ENCODE measurements around the gene TREH. TPM values are rescaled to one million over a fixed set of nuclear protein-coding genes. Genes with fewer than 3 reads are reported as not detected.

The TREH gene
- total RNA-seq, 4 donors from 2014 or later = not detected

- no peak for DNase-seq
- Histone ChIP-seq H3K36me3 (no peaks in the 10 kb centered on the region), H3K4me1 (no peaks in the 10 kb centered on the region)
Measured at GRCh38 chr11:118649941-118650340, 29.5 kb downstream of the TREH start.

GRCh38 chr11:118648291-118648690 is 31.2 kb downstream of the TREH start:
- H3K4me1 ChIP-seq = no peaks in the 10 kb centered on the region
- intact Hi-C loops (cut with DNase I; ENCODE audit: low total_unique reads) = no loop called here
- DNase-seq = no peak
- TF ChIP-seq POLR2A (IDR thresholded peaks at IDR 0.05) (no peak), CTCF (IDR thresholded peaks at IDR 0.05) (no peak)
- no peaks in the 10 kb centered on the region for H3K36me3 ChIP-seq
- no peaks in the 10 kb centered on the region for H3K27me3 ChIP-seq
- H3K9me3 ChIP-seq = no peaks in the 10 kb centered on the region
- H3K4me3 ChIP-seq = no peak overlapping the region
- no peak overlapping the region for H3K27ac ChIP-seq

More at GRCh38 chr11:118649941-118650340, 29.5 kb downstream of the TREH start:
- TF ChIP-seq POLR2A (IDR thresholded peaks at IDR 0.05) (no peak), CTCF (IDR thresholded peaks at IDR 0.05) (no peak)
- Histone ChIP-seq H3K27ac (no peak overlapping the region), H3K27me3 (no peaks in the 10 kb centered on the region), H3K9me3 (no peaks in the 10 kb centered on the region), H3K4me3 (no peak overlapping the region)
- intact Hi-C loops (cut with DNase I; ENCODE audit: low total_unique reads) = no loop called here

- DNase-seq = no peak
- Histone ChIP-seq H3K4me1 (no peaks in the 10 kb centered on the region), H3K36me3 (no peaks in the 10 kb centered on the region), H3K27ac (no peak overlapping the region), H3K27me3 (no peaks in the 10 kb centered on the region), H3K9me3 (no peaks in the 10 kb centered on the region), H3K4me3 (no peak overlapping the region)
- TF ChIP-seq CTCF (IDR thresholded peaks at IDR 0.05) (no peak), POLR2A (IDR thresholded peaks at IDR 0.05) (no peak)
- intact Hi-C loops (cut with DNase I; ENCODE audit: low total_unique reads) = no loop called here
Measured at GRCh38 chr11:118646393-118646792, 33.1 kb downstream of the TREH start.

GRCh38 chr11:118645066-118645715 is 34.3 kb downstream of the TREH start:
- no peaks in the 10 kb centered on the region for H3K9me3 ChIP-seq
- no peaks in the 10 kb centered on the region for H3K27me3 ChIP-seq
- H3K4me3 ChIP-seq = no peak overlapping the region
- intact Hi-C loops (cut with DNase I; ENCODE audit: low total_unique reads) = no loop called here
- H3K36me3 ChIP-seq = no peaks in the 10 kb centered on the region
- H3K4me1 ChIP-seq = no peaks in the 10 kb centered on the region
- TF ChIP-seq POLR2A (IDR thresholded peaks at IDR 0.05) (no peak), CTCF (IDR thresholded peaks at IDR 0.05) (no peak)
- DNase-seq = no peak
- H3K27ac ChIP-seq = no peak overlapping the region

- H3K4me3 ChIP-seq = no peak overlapping the region
- H3K36me3 ChIP-seq = no peaks in the 10 kb centered on the region
- no peaks in the 10 kb centered on the region for H3K4me1 ChIP-seq
- H3K27ac ChIP-seq = no peak overlapping the region
- no peaks in the 10 kb centered on the region for H3K9me3 ChIP-seq
- no peaks in the 10 kb centered on the region for H3K27me3 ChIP-seq
- DNase-seq = no peak
- no peak for TF ChIP-seq CTCF (IDR thresholded peaks at IDR 0.05)
- no peak for TF ChIP-seq POLR2A (IDR thresholded peaks at IDR 0.05)
- intact Hi-C loops (cut with DNase I; ENCODE audit: low total_unique reads) = no loop called here
Measured at GRCh38 chr11:118644496-118644895, 35.0 kb downstream of the TREH start.

Measured in uterus (tissue), 4 donors.